Ovary (tissue), 9 donors: ENCODE measurements around the gene DNAH6. TPM values are rescaled to one million over a fixed set of nuclear protein-coding genes. Genes with fewer than 3 reads are reported as not detected.

Source experiments
- DNase-seq, 5 donors: peaks; one replicate each; pipeline ENCODE4 v3.0.0-alpha.2; 2019 to 2020
- H3K27ac ChIP-seq, 2 donors: fragments of 200-600 bp; one replicate each; pipeline versions ENCODE4 v1.5.1 to v1.8.0; 2019 to 2022
- H3K27me3 ChIP-seq: fragments of 200-600 bp; one replicate; pipeline ENCODE4 v1.8.0; 2022
- H3K36me3 ChIP-seq: fragments of 200-600 bp; sonication (generic); one replicate; pipeline ENCODE4 v1.5.1; 2019
- H3K4me1 ChIP-seq: one replicate; pipeline ENCODE4 v1.8.1; 2013; ENCODE audit warnings: mild to moderate bottlenecking, moderate library complexity; ENCODE audit not compliant: insufficient read depth
- H3K4me3 ChIP-seq: fragments of 200-600 bp; sonication (generic); one replicate; pipeline ENCODE4 v1.5.1; 2017
- H3K9me3 ChIP-seq, 2 donors: fragments of 200-600 bp in 1 of 2; sonication (generic) in 1 of 2; one replicate each; pipeline versions ENCODE4 v1.5.1 to v1.8.1; 2013 to 2019; ENCODE audit warnings: mild to moderate bottlenecking in 1 of 2, moderate library complexity in 1 of 2
- CTCF ChIP-seq, 3 donors: fragments of 450-650 bp in 2 of 3; fragments of 200-600 bp in 1 of 3; IDR thresholded peaks; one replicate each; pipeline versions ENCODE4 v1.5.1 to v1.8.0; 2016 to 2022; ENCODE audit warnings: antibody characterized with exemption in 3 of 3, mild to moderate bottlenecking in 1 of 3
- EP300 ChIP-seq: sonication (generic); formaldehyde crosslinking; IDR thresholded peaks from one replicate; pipeline ENCODE4 v1.6.1; 2017; ENCODE audit warnings: antibody characterized with exemption
- POLR2A ChIP-seq: fragments of 450-650 bp; IDR thresholded peaks from one replicate; pipeline ENCODE4 v1.6.1; 2017; ENCODE audit warnings: antibody characterized with exemption, mild to moderate bottlenecking, moderate library complexity
- WGBS, 3 donors: extraction: QIAGEN DNeasy Blood & Tissue Kit in 1 of 3; methylation state at CpG; one replicate each; pipeline versions ENCODE4 v1.1.5 to v1.1.7; 2013 to 2017; 5-methylcytosine and 5-hydroxymethylcytosine counted together
- intact Hi-C, 4 donors: fragments of 100-400 bp; cut with DNase I; formaldehyde crosslinking; loops; one replicate each; pipeline versions ENCODE4 v1.11.0 to v1.15.1; 2022 to 2023
- polyA plus RNA-seq, 2 donors: library from polyadenylated mRNA; stranded (reverse); fragments of 200-250 nt in 1 of 2; fragments of 350-450 nt in 1 of 2; fragmentation: Illumina TruSeq in 1 of 2; extraction: RNeasy Lipid Tissue Mini Kit (QIAGEN cat#74804) in 1 of 2; gene quantifications; one replicate each; pipeline ENCODE4 v1.2.3, GENCODE V29; 2013 to 2014
- total RNA-seq, 7 donors: library from RNA; depleted of rRNA in 2 of 7; stranded (reverse); fragments of >200 nt in 2 of 7; fragmentation: NEBNext Ultra II Directional in 3 of 7; extraction: Animal tissue kit (Norgen Biotek cat#: 25700) in 3 of 7; gene quantifications; one replicate each; pipeline versions ENCODE4 v1.1.0 to v1.2.4, GENCODE V29; 2016 to 2023
- donor health status: DM: no; HTN: no; CAD: no; lungs with moderate emphysema.
- donor health status: DM: no; HTN: no; CAD: no.
- donor health status: Bipolar disorder and iron deficiency.
- donor health status: DM: yes; HTN: yes; CAD: no.
- donor health status: DM: no; HTN: no; CAD: no.
- donor health status: DM: yes; HTN: yes; CAD: no.

DNAH6 gene
- total and polyA plus RNA-seq, 9 donors = 0.42 to 14.0 (median 2.4) TPM

- TF ChIP-seq CTCF (IDR thresholded peaks at IDR 0.05) (no peak), EP300 (no peak), POLR2A (no peak)
- H3K9me3 ChIP-seq = no peaks in the 10 kb centered on the region
- H3K4me3 ChIP-seq = no peak overlapping the region
- intact Hi-C loops = no loop called here
- H3K27me3 ChIP-seq = no peaks in the 10 kb centered on the region
- 48 to 79% (median 66%) methylated on average over 2 of the region's 2 CpGs for WGBS, 3 donors
- no peak overlapping the region for H3K27ac ChIP-seq
- no peak for DNase-seq
- no peaks in the 10 kb centered on the region for H3K4me1 ChIP-seq
- no peaks in the 10 kb centered on the region for H3K36me3 ChIP-seq
Observed at GRCh38 chr2:84846741-84847142, 330.4 kb downstream of the DNAH6 start.

DNA sequence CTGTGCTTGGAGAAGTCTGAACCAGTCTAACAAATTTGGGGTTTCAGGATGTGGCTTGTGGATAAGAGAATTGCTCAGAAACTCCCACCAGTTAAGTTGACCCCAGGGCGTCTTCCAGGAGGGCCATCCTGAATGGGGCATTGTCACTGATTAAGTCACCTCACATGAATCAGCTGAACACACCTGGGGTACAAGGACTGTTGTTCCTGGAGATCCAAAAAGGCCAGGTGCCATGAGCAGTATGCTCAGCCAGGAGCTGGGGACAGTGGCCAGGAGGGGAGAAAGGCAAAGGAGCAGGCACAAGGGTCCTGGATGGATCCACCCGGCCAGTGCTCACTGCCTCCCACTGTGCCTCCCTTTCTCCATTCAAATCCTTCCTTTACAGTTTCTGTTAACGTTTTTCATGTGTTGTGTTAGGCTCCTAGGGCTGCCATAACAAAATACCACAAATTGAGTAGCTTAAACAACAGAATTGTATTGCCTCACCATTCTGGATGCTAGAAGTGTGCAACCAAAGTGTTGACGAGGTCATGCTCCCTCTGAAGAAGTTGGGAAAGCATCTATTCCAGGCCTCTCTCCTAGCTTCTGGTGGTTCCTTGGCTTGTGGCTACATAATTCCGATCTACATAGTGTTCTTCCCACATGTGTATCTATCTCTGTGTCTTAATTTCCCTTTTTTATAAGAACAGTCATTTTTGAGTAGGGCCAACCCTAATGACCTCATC is 331.2 kb downstream of the DNAH6 start:
- no peaks in the 10 kb centered on the region for H3K27me3 ChIP-seq
- H3K27ac ChIP-seq = no peak overlapping the region
- DNase-seq = no peak
- intact Hi-C loops = no loop called here
- H3K4me1 ChIP-seq = no peaks in the 10 kb centered on the region
- TF ChIP-seq EP300 = no peak
- TF ChIP-seq CTCF (IDR thresholded peaks at IDR 0.05) = no peak
- TF ChIP-seq POLR2A = no peak
- WGBS, 3 donors = 79 to 88% (median 82%) methylated on average over 5 of the region's 5 CpGs
- no peaks in the 10 kb centered on the region for H3K9me3 ChIP-seq
- no peaks in the 10 kb centered on the region for H3K36me3 ChIP-seq
- no peak overlapping the region for H3K4me3 ChIP-seq

- 83 to 88% (median 85%) methylated on average over 8 of the region's 8 CpGs for WGBS, 3 donors
- no peaks in the 10 kb centered on the region for H3K4me1 ChIP-seq
- H3K36me3 ChIP-seq = no peaks in the 10 kb centered on the region
- intact Hi-C loops = no loop called here
- no peaks in the 10 kb centered on the region for H3K27me3 ChIP-seq
- no peak for DNase-seq
- no peak overlapping the region for H3K27ac ChIP-seq
- H3K9me3 ChIP-seq = no peaks in the 10 kb centered on the region
- no peak overlapping the region for H3K4me3 ChIP-seq
- TF ChIP-seq CTCF (IDR thresholded peaks at IDR 0.05) = no peak
- TF ChIP-seq EP300 = no peak
- no peak for TF ChIP-seq POLR2A
Observed at GRCh38 chr2:84849271-84849952, 333.1 kb downstream of the DNAH6 start.

DNA sequence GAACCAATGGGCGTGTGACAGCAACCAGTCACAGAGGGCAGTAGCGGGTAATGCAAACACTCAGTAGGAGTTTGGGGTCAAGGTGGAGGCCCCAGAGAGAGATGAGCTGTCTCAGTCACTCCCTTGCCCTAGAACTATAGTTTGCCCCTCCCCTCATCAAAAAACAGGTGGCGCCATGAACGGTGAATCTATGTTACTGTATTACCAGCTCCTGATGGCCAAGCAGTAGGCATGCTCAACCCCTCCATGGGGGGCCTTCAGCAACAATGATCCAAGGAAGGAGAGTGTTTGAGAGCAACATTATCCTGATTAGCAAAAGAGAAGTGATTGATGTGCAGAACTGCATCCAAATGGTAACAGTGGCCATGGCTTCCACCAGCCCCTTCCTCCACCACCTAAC is 334.2 kb downstream of the DNAH6 start:
- H3K27me3 ChIP-seq = no peaks in the 10 kb centered on the region
- no peaks in the 10 kb centered on the region for H3K4me1 ChIP-seq
- no peak for DNase-seq
- no peaks in the 10 kb centered on the region for H3K36me3 ChIP-seq
- intact Hi-C loops = no loop called here
- WGBS, 3 donors = 94 to 100% (median 95%) methylated on average over 4 of the region's 4 CpGs
- TF ChIP-seq CTCF (IDR thresholded peaks at IDR 0.05) = no peak
- TF ChIP-seq POLR2A = no peak
- TF ChIP-seq EP300 = no peak
- H3K4me3 ChIP-seq = no peak overlapping the region
- no peaks in the 10 kb centered on the region for H3K9me3 ChIP-seq
- H3K27ac ChIP-seq = no peak overlapping the region
